Glomerular visceral epithelial cell (primary cell): ENCODE data around the gene PLB1.
"Not testable (repeated sequence)": the region's sequence is repeated elsewhere in the genome, so short reads cannot be mapped to it uniquely, and the experiment has no call there.

Experiments
- DNase-seq: peaks from one replicate; pipeline ENCODE4 v3.0.0-alpha.2; 2016; ENCODE audit errors: extremely low spot score

PLB1 gene

DNA sequence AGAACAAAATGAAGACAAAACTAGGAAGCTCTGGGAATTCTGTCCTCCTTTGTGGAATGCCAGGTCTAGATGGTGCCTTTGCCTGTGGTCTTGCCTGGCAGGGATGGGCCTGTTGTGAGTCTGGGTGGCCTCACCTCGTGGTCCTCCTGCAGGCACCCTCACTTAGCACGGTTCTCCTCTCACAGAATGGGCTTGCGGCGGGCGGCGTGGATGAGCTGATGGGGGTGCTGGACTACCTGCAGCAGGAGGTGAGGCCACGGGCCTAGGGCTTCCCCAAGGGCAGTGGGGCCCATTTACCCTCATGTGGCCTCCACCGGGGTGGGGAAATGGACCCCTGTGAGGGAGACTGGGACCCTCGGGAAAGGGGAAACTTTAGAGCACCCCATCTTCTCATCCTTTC is 42.3 kb downstream of the PLB1 start:
- DNase-seq, result no peak

DNA sequence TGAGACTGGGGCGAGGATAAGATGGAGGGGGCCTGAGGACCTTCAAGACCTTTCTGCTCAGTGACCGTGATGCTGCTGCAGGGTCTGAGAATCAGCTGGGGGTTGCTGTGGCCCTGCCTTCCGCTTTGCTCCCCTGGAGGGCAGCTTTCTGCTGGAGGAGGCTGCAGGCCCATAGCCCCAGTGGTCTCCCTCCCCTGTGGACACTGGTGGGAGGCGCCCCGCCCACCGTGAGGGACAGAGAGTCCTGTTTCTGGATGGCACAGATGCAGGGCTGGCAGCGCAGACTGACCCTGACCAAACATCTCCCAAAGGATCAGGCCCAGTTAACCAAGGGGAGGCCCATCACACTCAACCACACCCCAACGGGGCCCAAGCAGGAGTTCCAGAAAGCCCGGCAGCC is 42.8 kb downstream of the PLB1 start:
- no peak for DNase-seq

DNA sequence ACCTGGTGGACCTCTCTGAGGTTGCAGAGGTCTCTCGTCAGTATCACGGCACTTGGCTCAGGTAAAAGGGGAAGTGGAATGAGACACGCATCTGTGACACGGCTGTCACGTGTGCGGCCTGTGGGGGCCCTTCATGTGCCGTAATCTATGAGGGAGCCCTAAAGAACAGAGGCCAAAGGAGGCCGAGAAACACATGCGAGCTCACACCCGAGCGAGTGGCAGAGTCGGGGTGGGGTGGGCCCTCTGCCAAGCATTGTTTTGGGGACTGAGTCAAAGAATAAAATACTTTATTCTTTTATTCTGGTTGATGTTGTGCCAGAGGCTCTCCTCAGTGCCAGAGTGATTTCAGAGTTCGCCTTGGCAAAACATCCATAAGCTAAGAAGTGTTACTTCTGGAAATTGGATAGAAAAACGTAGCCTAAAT is 43.3 kb downstream of the PLB1 start:
- no peak for DNase-seq

DNA sequence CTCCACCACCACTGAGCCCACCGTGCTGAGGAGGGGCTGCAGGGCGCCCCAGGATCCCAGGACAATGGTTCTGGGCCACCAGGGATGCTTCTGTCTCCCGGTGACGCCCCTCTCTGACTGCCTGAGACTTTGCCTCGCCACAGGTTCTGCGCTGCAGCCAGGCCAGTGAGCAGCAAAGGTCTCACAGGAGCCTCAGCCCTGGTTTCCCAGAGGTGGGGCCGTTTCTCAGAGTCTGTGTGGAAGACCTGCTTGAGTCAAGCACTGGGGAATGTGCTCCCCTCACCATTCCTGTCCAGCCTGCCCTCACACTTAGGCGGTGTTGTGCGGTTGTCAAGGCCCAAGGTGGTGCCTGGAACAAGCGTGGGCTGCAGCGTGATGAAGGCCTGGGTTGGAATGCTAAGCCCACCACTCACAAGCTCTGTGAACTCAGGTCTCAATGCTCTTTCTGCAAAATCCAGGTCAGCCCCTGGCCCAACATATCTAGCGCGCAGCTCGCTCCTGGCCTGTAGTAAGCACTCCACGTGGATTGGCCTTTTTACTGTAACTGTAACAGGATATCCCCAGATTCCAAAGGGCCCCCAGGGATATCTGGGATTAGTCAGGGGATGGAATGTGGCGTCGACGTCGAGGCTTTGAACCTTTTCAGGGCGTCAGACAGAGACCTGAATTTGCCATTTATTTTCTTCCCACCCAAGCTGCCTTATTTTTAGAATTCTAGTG is 47.6 kb downstream of the PLB1 start:
- no peak for DNase-seq

DNA sequence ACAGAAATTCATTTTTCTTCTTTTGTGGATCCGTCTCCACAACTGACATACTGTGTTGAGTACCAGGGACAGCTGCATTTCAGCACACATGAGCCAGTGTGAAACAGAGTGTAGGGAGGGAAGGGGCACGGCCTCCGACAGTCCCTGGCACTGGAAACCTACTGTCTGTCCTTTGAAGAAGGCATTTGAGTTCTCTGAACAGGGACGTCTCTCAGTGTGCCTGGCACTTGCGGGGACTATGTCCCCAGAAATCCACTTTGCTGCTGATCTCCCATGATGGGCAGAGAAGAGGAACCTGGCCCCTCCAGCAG is 48.1 kb downstream of the PLB1 start:
- no peak for DNase-seq

DNA sequence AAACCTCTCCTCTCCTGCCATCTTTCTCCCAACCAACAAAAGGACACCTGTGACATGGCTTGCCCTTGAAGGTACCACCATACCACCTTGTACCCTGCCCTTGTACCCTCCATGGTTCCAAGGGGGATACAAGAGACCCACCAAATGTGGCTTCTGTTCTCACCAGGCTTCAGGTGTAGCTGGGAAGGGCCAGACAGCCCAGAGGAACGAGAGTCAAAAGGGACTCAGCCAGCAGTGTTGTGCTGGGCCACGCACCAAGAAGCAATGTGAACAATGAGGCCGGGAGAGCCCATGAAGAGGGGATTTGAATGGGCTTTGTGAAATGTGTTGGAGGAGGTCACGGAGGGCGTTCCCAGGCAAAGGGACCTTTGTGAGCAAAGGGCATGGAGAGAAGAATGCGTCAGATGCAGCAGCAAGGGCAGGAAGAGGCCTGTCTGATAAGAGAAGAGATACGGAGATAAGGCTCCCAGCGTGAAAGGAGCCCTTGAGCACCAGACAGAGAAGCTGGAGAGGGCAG is 48.6 kb downstream of the PLB1 start:
- DNase-seq, result no peak

DNA sequence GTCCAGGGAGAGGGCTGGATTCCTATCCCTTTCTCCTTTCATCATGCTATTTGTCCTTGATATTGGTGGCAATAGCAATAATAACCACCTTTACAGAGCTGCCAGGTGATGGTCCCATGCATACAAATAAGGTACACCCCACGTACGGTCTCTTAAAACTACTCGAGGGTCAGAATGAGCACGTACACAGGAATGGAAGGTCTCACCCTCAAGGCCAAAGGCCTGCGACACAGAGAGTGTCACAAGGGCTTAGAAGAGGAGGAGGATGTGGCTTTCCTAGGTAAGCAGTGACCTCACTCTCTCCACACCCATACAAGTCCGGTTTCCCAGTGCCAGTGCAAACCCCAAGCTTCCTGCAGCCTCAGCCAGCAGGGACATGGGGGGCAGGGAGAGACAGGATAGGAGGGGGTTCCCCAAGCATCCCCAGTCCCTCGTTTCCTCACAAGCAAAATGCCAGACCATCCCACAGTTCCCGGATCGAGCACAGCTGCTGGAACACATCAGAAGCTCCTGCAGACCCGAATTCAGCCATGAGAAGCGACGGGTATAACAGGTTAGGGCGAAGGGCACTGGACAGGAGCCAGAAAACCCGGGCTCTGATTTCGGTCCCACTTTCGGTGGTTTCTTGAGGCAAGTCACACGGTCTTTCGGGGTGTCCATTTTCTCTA is 49.2 kb downstream of the PLB1 start:
- DNase-seq, result peak; percentile 9

DNA sequence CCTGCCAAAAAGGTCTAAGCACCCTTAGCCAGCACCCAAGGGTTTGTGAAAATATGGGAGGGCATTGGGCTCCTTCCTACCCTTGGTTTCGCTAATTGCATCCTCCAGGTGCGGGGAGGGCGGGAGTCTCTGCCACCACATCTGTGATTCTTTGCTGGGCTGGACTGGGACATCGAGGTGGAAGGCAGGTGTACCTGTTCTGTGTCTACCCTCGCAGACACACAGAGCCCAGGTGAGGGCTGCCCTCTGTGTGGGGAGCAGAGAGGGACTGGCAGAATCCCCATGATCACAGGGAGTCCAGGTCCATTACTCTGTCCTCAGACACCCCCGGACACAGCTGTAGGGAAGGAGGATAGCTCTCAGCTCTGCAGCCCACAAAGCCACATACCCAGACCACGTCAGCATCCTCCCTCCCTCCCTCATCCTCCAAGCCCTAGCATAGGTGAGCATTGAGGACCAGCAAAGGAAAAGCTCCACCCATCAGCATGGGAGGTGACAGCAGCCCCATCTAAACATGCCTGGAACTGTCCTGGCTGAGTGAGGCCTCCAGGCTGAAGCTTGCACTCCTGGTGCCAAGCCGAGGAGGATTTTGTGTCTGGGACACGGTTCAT is 49.8 kb downstream of the PLB1 start:
- DNase-seq, result no peak

DNA sequence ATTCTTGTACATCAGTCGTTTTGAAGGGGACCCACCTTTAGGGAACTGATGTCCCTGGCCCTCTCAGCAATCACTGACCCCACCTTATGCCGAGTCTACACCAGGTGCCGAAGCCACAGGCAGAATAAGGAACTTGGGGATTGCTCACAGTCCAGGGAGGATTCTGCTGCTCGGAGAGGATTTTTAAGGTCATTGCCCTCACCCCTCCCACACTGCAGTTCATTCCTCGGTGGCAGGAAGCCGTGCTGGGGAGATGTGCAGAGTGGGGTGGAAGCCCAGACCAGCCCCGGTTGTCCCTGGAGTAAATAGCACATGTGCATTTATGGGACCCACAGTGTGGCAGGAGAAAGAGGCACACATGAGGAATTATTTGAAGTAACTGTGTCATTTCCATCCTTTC is 50.4 kb downstream of the PLB1 start:
- no peak for DNase-seq

DNA sequence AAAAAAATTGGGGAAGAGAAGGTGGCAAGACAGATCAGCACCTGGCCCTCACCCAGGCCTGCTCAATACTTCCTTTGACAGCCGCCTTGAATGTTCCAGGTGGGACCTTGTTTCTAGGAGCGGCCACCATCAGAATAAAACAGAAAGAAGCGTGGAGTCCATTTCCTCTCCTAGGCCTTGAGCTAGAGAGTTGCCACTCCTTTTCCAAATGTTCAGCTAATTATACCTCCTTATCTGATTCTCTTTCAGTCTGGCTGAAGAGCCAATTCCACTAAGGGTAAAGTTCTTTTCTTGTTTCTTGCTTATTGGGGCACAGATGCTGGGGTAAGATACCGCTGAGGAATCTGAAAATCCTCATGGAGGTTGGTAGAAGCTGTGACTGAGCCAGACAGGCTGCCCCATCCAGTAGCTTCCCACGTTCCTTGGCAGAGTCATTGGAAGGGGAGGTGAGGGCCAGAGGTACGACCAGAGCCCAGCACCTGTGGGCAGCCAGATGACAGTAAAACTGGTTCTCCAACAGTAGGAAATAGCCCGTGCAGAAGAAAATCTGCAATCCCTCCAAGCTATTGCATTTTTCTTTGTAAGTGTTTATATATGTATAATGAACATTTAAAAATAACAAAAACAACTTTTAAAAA is 51.5 kb downstream of the PLB1 start:
- DNase-seq, result no peak

DNA sequence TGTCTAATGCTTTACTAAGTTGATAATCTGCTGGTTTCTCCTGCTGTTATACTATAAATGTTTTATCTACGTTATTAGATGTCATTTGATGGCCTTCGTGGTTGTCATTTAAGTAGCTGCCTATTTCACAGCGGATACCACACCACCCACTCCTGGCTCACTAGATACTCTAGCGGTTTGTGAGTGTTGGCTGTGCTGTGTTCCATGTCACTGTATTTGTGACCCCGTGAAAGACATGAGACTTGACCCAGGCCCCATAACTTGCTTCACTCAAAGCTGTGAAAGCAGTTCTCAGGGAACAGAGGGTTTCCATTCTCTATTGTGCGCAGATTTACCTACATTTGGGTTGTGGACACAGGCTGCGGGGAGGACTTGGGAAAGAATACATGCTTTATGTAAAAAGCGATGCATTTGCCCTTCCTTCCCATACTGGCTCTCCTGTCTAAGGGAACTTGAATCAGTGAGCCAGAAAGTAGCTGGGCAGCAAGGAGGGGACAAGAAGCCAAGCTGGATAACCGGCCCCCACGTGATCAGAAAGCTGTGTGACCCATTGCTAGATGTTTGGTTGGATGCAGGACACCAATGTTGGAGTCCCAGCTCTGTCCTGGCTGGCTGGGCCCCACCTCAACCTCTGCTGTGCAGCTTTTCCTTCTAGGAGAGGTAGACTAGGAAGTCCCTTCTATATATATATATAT is 52.2 kb downstream of the PLB1 start:
- no peak for DNase-seq

DNA sequence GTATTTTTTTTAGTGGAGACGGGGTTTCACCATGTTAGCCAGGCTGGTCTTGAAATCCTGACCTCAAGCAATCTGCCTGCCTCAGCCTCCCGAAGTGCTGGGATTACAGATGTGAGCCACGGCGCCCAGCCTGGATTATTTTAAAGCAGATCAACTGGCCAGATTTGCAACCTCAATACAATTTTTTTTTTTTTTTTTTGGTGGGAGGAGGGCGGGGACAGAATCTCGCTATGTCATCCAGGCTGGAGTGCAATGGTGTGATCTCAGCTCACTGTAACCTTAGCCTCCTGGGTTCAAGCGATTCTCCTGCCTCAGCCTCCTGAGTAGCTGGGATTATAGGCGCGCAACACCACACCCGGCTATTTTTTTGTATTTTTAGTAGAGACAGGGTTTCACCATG is 54.5 kb downstream of the PLB1 start:
- DNase-seq, result not testable (repeated sequence)

DNA sequence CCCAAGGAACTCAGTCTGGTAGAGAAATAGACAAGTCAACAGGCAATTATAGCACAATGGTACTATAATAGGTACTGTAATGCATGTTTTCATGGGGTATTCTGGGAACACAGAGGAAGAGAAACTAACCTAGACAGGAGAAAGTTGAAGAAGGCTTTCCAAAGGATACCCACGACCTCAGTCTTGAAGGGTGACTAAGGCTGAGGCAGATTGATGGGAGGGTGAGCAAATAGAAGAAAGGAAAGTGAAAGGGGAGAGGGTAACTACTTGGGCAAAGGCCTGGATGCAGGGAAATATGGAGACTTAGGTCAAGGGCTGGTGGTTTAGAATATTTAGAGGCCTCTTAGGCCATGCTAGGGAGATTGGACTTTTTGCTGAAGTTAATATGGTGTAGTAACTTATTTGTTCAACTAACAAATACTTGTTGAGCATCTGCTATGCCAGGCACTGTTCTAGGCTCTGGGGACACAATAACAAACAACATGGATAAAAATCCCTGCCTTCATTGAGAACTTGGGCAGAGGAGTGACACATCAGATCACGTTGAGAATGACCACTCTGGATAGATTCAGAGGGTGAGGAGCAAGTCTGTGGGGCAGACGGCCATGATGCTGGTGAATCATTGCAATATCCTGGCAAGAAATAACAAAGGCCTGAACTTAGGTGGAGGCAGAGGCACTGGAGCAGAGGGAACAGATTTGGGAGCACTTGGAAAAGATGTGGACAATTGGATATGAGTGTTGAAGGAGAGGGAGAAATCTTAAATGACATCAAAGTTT is 56.4 kb downstream of the PLB1 start:
- peak; percentile 35 for DNase-seq

DNA sequence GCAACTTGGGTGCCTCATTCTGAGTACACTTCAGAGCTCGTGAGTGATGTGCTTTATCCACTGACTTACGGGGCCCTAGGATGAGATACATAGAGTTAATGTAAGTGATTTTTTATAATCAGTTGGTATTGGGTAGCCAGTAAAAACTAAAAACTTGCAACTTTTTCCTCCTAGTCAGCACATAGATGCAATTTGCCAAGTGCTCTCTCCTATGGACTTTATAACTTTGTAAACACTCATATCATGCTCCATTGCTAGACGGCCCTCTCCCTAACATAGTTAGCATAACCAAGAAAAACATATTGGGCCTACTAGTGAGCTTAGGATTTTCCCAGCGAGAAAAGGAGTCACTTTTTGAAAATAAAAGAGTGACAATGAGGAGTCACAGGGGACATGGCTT is 60.4 kb downstream of the PLB1 start:
- DNase-seq, result no peak

DNA sequence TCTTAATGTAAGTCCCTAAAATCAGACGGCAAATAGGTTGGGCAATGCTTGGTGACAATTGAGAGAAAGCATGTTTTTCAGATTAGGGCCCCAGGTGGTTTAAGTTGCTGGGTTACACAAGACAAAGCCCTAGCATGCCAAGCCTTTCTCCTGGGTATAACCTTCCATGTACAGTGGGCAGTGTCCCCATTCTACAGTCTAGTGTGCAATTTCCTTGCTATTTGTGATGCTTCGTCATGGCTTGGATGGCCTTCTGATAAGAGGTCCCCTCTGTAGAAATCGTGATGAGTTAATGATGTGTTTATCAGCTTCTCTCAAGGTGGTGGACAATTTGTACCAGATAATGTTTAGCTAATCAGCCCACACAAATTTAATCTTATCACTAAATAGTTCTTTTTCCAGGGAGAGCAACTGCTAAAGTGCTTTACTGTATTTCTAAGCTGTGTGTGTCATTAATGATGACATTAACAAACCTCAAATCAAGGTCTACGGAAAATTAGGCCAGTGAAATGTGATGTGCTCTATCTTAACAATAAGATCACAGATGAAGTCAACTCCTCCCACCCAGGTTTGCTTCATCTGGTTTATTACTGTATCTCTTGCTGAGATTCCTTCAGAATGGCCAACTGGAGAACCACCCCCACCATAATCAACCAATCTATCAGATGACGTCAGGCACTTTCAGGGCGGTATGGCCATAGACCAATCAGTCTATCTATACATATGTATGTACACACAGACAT is 61.7 kb downstream of the PLB1 start:
- no peak for DNase-seq

DNA sequence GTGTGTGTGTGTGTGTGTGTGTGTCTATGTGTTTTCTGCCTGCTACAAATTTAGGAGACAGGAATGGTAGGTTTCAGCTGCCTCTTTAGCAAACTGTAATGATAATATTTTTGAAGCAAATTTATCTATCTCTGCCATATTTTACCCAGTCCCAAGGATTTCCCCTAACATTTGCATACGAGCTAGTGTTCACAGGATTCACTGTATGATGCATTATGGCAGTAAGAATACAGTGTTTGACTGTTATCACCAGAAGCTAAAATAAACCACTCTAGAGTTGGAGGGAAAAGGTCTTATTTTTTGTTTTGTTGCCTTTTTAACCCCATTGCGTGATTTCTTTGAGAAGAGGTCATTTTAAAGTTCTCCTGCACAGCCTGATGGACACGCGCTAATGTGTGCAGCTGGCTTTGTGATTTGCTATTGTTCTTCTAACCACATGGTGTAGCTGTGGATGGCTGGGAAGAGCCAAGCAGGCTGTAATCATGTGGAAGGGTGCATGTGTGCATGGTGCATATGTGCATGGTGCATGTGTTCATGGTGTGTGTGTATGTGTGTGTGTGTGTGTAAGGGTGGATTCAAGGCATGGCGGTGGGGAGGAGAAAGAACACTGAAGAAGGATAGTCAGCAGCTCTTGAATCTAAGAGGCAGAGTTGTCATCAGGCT is 62.4 kb downstream of the PLB1 start:
- no peak for DNase-seq

DNA sequence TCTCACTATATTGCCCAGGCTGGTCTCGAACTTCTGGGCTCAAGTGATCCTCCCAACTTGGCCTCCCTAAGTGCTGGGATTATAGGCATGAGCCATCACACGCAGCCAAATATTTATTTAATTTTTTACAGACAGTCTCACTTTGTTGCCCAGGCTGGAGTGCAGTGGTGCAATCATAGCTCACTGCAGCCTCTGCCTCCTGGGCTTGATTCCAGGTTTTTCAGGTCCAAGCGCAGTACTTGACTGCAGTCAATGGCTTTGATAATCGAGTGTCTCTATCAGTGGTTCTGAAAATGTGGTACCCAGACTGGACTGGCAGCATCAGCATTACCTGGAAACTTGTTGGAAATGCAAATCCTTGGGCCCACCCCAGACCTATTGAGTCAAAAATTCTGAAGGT is 63.1 kb downstream of the PLB1 start:
- no peak for DNase-seq

DNA sequence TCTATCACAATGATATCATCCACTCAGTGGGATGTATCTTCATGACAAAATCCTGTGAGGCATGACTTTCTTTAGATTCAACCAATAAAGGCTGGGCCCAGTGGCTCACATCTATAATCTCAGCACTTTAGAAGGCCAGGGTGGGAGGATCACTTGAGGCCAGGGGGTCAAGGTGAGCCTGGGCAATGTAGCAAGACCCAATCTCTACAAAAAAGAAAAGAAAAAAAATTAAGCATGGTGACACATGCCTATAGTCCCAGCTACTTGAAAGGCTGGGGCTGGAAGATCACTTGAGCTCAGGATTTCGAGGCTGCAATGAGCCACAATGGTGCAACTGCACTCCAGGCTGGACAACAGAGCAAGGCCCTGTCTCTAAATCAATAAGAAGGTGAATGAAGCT is 68.0 kb downstream of the PLB1 start:
- no peak for DNase-seq

DNA sequence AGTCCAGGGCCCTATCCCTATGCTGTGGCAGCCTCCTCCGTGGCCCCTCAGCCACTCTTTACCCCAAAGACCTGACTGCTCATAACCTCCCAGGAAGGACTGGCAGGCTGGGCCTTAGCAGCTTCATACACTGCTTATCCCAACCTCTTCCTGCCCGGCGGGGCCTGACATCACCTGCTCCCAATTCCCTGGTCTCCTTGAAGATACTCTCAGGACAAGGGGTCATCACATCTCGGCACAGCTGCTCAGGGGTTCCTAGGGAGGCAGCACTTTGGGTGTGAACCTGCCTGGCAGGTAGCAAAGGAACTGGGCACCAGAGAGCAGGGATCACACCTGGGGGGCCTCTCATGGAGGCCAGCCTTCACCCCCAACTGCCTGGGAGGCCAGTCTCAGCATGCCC is 68.5 kb downstream of the PLB1 start:
- DNase-seq, result no peak

DNA sequence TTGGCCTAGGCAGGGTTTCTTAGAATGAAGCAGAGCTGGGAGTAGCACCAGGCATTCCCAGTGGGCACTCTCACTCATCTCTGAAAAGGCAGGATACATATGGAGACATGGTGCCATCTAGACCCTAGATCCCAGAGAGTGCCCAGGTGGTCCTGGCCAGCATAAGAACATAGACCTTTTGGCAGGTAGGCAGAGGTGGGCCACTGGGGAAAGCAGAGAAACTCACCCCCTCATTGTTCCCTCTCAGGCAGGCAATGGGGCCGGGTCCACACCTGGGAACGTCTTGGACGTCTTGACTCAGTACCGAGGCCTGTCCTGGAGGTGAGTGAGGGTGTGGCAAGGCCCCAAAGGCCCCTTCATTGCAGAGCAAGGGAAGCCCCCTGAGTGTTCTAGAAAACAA is 69.2 kb downstream of the PLB1 start:
- no peak for DNase-seq
